GM21390 (cell line): ENCODE measurements around the gene VWC2.
"Not testable (repeated sequence)": the region's sequence is repeated elsewhere in the genome, so short reads cannot be mapped to it uniquely, and the experiment has no call there.

Source experiments
- ATAC-seq: cut with Tn5 transposase; IDR thresholded peaks from one replicate; pipeline ENCODE4 v1.9.1; 2021; ENCODE audit not compliant: unreplicated experiment

Gene VWC2

DNA sequence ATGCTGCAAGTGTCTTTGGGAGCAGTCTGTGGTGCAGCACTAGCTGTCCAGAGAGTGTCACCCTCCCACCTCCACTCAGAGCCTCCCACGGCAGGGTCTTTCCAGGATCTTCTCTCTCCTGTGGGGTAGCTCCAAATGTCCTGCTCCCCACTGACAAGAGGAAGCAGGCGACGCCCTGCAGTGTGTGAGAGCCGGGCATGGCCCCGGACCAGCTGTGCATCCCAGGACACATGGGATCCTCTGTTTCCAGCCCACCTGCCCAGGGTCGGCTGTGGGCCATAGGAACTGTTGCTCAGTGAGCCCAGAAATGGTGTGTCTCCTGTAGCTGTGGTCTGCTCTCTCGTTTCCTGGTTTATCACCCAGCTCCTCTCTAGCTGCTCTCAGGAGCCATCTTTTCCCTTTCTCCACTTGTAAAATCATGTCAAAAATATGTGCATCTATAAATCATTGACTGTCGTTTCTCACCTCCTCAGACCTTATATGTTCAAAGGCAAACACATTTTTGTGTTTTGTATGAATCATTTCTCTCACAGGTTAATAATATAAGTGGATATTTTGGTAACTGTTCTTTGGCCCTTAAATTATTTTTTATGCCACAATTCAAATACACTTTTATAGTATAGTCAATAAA is 74.9 kb downstream of the VWC2 start:
- no peak for ATAC-seq

DNA sequence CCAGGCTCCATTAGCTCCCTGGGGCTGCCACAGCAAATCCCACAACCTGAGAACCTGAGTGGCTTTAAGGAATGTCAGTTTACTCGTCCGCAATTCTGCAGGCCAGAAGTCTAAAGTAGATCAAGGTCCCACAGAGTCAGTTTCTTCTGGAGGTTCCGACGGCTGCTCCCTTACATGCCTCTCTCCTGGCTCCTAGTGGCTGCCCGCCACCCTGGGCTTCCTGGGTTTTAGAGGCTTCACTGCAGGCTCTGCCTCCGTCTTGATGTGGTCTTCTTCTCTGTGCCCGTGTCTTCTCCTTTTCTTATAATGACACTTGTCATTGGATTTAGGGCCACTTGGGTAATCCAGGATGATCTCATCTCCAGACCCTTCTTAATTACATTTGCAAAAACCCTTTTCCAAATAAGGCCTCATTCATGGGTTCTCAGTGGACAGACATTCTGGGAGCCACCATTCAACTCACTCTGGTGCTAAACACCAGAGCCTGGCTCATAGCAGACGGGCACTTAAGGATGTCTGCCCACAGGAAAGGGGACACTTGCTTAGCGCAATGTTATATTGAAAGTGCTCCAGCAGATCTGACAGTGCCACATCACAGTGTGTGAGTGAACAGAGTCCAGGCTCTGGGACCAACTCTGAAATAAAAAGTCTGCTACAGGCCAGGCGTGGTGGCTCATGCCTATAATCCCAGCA is 77.6 kb downstream of the VWC2 start:
- ATAC-seq: no peak

DNA sequence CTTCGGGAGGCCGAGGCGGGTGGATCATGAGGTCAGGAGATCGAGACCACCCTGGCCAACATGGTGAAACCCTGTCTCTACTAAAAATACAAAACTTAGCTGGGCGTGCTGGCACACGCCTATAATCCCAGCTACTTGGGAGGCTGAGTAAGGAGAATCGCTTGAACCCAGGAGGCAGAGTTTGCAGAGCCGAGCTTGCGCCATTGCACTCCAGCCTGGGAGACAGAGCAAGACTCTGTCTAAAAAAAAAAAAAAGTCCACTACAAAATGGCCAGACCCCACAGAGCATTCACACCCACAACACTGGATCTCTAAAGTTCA is 78.1 kb downstream of the VWC2 start:
- not testable (repeated sequence) for ATAC-seq

GRCh38 chr7:49852619-49853462 is 79.4 kb downstream of the VWC2 start:
- ATAC-seq: peak; percentile 82

DNA sequence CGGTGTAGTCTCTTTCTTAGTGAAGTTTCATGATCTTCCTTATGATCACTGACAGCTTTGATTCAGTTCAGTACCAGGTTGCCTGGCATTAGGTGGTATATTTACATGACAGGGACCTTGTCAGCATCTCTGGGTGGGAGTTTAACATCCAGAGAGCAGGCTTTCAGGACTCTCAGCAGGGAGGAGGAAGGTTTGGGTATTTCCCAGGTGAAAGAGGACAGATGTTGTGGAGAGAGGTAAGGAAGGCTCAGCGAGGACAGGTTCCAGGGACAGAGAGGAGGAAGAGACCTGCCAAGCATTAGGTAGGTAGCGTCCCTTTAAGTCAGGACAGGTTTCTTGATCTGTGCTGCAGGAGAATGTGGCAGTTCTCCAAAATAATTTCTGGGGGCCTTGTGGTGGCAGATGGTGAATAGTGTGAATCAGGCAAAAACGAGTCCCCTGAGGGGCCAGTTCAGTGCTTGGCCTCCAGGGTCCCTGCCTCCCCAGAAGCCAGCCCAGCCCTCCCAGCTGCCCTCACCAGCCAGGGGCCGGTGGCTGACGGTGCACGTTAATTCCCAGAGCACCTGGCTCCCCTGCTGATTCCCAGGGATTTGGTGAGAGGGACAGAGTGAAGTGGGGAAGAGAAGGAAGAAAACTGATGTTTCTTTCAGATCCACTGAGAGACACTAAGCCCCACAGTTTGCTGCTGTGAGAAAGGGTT is 82.0 kb downstream of the VWC2 start:
- ATAC-seq: no peak

DNA sequence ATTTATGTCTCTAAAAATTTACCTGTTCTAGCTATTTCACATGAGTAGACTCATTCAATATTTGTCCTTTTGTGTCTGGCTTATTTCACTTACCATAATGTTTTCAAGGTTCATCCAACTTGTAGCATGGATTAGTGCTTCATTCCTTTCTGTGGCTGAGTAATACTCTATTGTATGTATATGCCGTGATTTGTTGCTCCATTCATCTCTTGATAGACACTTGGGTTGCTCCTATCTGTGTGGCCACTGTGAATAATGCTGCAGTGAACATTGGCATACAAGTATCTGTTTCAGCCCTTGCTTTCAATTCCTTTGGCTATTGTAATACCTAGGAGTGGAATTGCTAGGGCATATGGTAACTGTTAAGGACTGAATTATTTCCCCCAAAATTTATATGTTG is 86.9 kb downstream of the VWC2 start:
- no peak for ATAC-seq

DNA sequence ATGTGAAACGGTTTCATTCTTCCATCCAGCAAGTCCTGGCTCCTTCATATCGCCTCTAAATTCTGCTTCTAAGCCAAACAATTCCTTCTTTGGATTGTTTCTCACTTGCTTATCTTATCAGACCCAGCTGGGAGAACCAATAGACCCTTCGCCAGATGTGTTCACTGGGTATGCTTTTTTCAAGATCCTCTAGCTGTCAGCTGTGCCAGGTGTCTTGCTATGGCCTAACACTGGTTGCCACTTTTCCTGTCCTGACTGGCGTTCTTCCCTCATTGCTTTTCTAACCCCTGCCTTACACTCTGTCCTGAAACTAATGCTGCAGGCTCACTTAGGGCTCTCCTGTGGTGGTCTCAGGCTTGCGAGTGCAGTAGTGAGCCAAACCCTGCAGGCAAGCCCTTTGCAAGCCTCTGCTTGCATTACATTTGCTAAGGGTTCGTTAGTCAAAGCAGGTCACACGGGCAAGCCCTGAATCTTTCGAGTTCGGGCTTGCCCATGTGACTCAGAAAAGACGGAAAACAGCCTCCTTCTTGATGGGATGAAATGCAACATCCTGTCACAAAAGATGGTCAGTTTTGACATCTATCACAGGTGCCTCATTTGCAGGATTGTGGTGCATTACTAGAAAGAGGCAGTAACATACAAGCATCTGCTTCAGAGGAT is 92.8 kb downstream of the VWC2 start:
- no peak for ATAC-seq

DNA sequence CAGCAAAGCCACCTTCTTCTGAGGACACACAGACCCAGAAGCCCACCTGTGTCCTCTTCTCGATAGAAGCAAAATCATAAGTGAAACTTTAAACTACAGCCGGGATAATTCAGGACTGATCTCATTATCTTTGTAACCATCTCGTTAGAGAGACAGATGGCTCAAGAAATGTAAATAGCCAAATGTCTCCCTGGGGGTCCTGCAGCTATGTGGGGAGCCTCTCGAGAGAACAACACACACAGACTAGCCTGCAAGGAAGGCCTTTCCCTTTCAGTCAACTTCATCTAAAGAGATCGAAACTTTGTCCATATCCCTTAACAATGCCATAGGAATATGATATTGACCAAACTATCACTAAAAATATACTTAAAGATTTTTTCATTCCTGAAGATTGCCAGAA is 93.5 kb downstream of the VWC2 start:
- ATAC-seq: no peak

DNA sequence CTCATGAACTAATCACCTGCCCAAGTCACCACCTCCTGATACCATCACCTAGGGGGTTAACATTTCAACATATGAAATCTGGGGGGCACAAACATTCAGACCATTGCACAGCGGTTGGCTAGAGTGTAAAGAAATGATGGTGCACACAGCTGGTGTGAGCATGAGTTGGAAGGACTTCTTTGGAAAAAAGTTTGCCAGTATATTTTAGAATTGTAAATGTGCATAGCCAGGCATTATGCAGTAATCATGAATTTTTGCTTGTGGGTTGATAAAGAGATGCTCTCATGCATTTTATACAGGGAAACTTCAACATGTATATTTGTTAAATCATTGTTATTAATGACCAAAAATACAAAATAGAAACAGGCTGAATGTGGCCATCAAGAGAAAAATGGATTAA is 100.0 kb downstream of the VWC2 start:
- ATAC-seq: no peak

DNA sequence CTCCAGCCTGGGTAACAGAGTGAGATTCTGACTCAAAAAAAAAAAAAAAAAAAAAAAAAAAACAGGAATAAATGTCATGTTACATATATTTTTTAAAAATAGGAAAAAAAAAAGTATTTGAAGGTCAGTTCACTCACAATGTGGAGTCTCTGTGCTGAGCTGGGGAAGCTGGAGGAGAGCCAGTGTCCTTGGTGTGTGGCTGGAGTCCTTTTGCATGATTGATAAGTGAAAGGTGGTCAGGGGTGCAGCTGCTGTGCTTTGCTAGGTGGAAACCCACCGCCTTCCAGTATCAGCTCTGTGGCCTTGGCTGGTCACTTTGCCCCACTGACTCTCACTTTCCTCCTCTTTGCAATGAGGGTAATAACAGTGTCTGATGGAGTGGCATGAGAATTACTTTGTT is 101.9 kb downstream of the VWC2 start:
- ATAC-seq: no peak

DNA sequence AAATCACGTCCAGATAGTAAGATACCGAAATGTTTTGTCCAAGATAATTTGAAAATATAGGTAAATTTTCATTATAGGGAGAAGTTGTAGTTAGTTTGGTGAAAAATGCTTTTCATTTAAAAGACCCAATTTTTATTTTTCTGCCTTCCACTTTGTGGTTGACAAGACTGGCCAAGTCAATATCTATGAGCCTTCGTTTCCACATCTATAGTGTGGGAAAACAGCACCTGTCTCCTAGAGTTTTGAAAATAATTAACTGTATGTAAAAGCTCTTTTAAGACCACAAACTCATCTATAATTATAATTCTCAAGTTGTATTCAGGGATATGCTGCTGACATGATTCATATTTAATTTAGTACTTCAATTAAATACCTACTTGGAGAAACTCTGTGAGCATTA is 102.8 kb downstream of the VWC2 start:
- ATAC-seq: no peak

- no peak for ATAC-seq
Measured at GRCh38 chr7:49878089-49878488, 104.7 kb downstream of the VWC2 start.

GRCh38 chr7:49878627-49879026 is 105.2 kb downstream of the VWC2 start:
- no peak for ATAC-seq

DNA sequence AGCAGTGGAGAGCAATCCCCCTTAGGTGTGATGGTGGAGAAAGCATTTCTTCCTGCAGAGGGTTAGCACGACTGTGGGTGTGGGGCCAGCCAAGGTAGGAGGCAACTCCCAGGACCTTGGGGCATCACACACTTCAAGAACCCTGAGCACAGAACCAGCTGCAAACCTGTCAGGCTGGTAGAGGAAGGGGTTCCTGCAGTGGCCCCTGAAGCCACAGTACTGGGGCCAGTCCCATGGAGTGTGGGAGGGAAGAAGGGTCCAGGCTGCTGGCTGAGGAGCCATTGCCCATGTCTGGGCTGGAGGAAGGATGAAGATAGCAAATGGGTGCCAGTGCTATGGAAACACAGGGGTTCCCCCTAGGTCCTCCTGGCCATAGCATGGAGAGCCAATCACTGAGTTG is 110.5 kb downstream of the VWC2 start:
- ATAC-seq: no peak

GRCh38 chr7:49885593-49886285 is 112.3 kb downstream of the VWC2 start:
- ATAC-seq: no peak

- no peak for ATAC-seq
Measured at GRCh38 chr7:49892481-49892880, 119.0 kb downstream of the VWC2 start.

DNA sequence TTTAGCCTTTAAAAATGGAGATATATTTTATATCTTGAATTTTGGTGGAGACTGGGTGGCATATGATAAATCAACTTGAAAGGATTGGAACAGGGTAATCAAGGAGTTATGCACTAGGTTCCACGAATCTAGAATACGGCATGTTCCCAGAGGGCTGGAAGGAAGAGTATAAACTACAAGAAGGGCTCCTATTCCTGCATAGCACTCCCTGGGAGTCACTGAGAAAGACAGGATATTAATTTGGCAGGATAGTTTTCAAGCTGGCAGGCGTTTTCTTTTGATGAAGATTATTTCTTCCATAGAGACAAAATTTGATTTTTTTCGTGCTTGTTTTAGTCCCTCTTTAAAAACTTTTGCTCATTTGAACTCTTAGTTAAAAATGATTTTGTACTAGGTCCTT is 119.7 kb downstream of the VWC2 start:
- ATAC-seq: no peak

- ATAC-seq: no peak
Measured at GRCh38 chr7:49894543-49894942, 121.1 kb downstream of the VWC2 start.

GRCh38 chr7:49911909-49912308 is 138.5 kb downstream of the VWC2 start:
- no peak for ATAC-seq

DNA sequence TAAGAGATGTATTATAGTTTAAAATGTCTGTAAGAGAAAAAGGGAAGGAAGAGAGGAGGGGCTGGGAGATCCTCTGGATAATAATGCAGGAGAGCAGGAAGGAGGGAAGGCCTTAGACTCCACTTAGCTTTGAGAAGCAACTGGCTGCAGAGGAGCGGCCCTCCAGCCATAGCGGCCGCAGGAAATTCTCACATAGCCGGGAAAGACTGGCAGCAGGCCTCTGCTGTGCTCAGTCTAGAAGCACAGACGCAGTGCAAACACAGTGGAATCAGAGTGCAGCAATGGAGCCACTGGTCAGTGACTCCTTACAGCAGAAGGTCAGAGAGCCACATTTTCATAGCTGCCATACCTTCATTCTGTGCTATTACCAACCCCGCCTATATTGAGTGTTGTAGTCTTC is 153.3 kb downstream of the VWC2 start:
- no peak for ATAC-seq

GRCh38 chr7:49927631-49928030 is 154.2 kb downstream of the VWC2 start:
- ATAC-seq: no peak
